T-helper 22 cell (primary cell): ENCODE data around the gene PM20D2.

Experiments
- DNase-seq: peaks from one replicate; pipeline ENCODE4 v3.0.0-alpha.2; 2020; ENCODE audit warnings: low read depth

Gene PM20D2

GRCh38 chr6:89145091-89145955 lies 532 bp upstream of the PM20D2 start:
- no peak for DNase-seq

GRCh38 chr6:89146718-89147700 lies 1.2 kb downstream of the PM20D2 start:
- DNase-seq: no peak

DNA sequence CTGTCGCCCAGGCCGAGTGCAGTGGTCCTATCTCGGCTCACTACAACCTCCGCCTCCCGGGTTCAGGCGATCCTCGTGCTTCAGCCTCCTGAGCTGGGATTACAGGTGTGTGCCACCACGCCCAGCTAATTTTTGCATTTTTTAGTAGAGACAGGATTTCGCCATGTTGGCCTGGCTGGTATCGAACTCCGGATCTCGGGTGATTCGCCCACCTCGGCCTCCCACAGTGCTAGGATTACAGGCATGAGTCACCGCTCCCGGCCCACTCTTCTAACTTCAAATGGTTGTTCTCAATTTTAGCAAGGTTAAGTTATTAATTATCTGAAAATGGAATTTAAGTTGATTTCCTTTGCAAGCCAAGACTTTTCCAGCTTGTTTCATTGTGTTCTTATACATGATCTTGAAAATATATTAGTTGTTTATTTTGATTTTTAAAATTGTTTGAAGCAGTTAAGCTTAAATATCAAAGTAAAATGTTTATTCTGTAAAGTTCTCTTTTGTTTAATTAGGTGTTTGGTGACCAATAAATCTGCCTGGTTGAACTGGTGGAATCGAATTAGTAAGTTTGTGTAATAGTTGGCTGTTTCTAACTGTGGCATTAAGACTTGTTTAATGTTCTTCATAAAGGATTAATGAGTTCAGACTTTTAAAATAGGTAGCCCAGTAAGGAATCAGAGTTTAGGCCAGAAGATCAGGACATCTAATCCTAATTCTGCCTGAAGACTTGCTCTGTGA lies 2.3 kb downstream of the PM20D2 start:
- no peak for DNase-seq

GRCh38 chr6:89154131-89154530 lies 8.3 kb downstream of the PM20D2 start:
- DNase-seq: no peak

DNA sequence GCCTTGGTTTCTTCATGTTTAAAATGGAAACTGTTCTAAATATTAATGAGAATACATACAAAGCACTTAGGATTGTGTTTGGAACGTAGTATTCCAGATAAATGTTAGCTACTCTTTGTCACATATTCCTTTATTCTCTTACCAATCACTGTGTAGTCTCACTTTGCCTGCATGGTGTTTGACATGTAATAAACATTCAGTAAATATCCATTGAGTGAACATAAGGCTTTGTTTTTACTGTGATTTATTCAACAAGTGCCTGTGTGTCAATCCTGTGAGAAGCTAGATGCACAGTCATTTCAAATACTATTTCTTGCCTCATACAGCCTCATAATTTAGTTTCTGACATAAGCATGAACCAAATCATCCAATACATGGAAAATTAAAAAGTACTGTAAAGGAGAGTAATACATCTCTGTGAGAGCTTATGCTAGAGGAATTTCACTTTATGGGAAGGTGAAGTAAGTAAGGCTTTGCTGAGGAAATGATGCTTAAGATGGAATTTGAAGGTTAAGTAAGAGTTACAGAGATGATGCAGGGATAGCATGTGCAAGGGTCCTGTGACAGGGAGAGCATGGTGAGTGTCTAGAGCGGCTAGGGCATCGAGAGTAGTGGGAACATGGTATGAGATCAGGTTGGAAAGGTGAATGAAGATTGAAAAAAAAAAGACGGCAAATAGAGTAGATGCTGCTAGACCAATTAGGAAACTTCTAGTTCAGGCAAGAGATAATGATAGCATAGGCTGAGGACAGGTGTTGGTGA lies 14.7 kb downstream of the PM20D2 start:
- DNase-seq: no peak

DNA sequence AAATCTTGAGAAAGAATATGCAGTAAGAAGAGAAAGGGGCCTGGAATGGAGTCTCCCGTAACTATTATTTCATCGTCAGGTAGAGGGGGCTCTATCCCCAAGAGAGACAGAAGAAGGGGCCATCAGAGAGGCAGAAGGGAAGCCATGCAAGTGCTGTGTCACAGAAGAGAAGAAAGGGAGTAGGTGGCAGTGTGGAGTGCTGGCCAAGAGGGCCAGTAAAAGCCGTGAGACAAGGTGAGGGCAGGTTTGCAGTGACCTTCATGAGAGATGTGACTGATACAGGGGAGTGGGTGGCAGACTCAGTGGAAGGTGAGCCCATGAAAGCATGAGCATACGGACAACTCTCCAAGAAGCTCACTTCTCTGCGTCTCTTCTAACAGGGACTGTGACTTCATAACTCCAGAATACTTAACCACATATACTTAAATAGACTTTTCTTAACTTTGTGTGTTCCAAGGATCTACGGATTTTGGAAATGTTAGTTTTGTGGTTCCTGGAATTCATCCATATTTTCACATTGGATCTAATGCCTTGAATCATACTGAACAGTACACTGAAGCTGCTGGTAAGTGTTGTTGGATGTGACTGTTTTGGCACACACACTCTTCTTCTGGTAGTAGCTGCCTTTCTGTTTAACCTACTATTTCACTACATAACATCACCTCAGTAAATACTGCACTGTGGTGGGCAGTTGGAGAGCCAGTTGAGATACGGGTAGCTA lies 15.6 kb downstream of the PM20D2 start:
- DNase-seq: no peak

- DNase-seq: no peak
These were observed 16.2 kb downstream of the PM20D2 start for GRCh38 chr6:89162047-89162371.

GRCh38 chr6:89172131-89172530 lies 26.3 kb downstream of the PM20D2 start:
- DNase-seq: no peak

DNA sequence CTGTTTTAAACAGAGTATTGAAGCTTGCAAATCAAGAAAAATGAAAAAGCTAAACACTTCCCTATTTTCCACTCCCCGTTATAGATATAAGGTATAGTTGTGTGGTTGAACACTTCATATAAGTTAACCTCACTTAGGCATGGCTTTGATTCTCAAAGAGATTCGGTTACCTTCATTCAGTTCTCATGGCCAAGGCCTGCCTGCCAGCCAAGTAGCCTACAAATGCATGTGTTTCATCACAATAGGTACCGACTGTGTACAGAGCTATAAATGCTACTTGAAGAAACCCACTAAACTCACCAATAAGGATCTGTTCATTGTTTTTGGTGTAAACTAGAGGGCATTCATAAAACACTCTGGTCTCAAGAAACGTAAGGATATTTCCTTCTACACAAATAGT lies 27.8 kb downstream of the PM20D2 start:
- DNase-seq: no peak

GRCh38 chr6:89180112-89180511 lies 34.3 kb downstream of the PM20D2 start:
- DNase-seq: no peak

DNA sequence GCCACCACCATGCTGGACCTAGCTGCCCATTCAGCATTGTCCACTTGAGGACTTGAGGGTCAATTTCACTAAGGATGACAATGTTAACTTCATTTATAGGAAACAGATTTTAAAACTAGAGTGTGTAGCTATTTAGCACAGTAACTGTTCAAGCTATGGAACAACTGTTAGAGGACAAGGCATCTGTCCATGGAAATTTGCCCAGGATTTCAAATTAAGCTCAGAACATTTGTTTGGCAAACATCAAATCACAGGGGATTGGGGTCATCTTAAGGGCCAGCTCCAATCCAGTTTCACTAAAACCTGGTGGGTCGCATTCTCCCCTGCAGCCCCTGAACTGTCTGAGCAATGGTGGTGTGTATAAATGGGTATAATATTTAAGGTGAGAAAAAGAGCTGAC lies 35.1 kb downstream of the PM20D2 start:
- no peak for DNase-seq

- no peak for DNase-seq
These were observed 37.4 kb downstream of the PM20D2 start for GRCh38 chr6:89183294-89183693.

DNA sequence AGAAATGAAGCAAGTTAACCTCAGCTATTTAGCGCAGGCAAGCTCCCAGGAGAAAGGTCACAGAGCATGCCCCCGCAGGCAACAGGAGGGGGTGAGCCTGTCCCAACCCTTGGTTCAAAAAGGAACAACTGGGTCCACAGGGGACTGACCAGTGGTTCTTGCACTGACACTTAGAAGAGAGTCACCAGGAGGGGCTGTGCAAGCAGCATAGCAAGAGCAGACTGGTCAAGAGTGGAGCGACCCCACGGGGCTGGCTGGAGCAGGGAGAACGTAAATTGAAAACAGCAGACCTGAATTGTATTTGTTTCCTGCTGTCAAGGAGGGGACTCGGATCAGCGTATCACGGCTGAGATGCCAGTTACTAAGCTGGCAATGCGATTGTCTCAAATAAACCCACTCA lies 38.5 kb downstream of the PM20D2 start:
- no peak for DNase-seq

- DNase-seq: no peak
These were observed 40.9 kb downstream of the PM20D2 start for GRCh38 chr6:89186762-89187161.

GRCh38 chr6:89187504-89187903 lies 41.6 kb downstream of the PM20D2 start:
- no peak for DNase-seq

GRCh38 chr6:89190741-89191140 lies 44.9 kb downstream of the PM20D2 start:
- no peak for DNase-seq

- DNase-seq: no peak
These were observed 48.7 kb downstream of the PM20D2 start for GRCh38 chr6:89194559-89194958.

- no peak for DNase-seq
These were observed 51.3 kb downstream of the PM20D2 start for GRCh38 chr6:89197141-89197540.

GRCh38 chr6:89198235-89198634 lies 52.4 kb downstream of the PM20D2 start:
- no peak for DNase-seq

DNA sequence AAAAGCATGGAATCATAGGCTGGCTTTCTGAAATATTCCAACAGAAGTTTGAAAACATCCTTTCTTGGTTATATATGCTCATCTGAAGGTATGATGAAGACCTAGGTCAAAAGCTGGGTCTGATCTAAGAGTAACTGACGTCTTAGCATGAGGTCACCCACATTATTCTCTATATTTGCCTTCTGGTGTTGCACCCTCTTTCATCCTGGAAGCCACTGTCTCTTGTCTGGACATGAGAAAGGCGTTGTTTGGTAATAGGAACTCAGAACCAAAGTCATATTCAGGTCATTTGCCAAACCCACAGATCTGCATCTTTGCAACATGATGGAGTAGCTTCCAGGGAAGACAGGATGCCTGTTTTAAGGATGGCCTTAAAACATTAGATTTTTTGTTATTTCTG lies 53.7 kb downstream of the PM20D2 start:
- no peak for DNase-seq

- DNase-seq: no peak
These were observed 54.9 kb downstream of the PM20D2 start for GRCh38 chr6:89200706-89201215.
